K562 (cell line): Measurements from ENCODE around the gene CMIP. TPM values are rescaled to one million over a fixed set of nuclear protein-coding genes. Genes with fewer than 3 reads are reported as not detected.

Experiments
- BDP1 ChIP-seq: IDR thresholded peaks from 3 replicates; pipeline ENCODE4 v1.6.1; 2011; ENCODE audit not compliant: insufficient read length, insufficient read depth
- EGR1 ChIP-seq: fragments of 450-650 bp; conservative IDR thresholded peaks from 2 replicates; pipeline ENCODE4 v1.6.1; 2017; ENCODE audit warnings: mild to moderate bottlenecking
- ELK1 ChIP-seq: sonication (generic); formaldehyde crosslinking; IDR thresholded peaks from 2 replicates; pipeline ENCODE4 v1.8.1; 2022; ENCODE audit warnings: missing genetic modification reagents
- POLR2G ChIP-seq: fragments of 200-400 bp; formaldehyde crosslinking; IDR thresholded peaks from 2 replicates; pipeline ENCODE4 v1.6.1; 2017; ENCODE audit warnings: low read depth, mild to moderate bottlenecking, antibody characterized with exemption, low read length, moderate library complexity
- PRDM10 ChIP-seq: fragments of 450-650 bp; IDR thresholded peaks from 2 replicates; pipeline ENCODE4 v1.6.1; 2018; ENCODE audit not compliant: partially characterized antibody
- RBFOX2 ChIP-seq: fragments of 200-400 bp; formaldehyde crosslinking; IDR thresholded peaks from 2 replicates; pipeline ENCODE4 v1.6.1; 2017; ENCODE audit warnings: low read depth, mild to moderate bottlenecking, low read length, moderate library complexity
- TGIF2 ChIP-seq: sonication (generic); formaldehyde crosslinking; IDR thresholded peaks from 2 replicates; pipeline ENCODE4 v1.8.1; 2022; ENCODE audit warnings: mild to moderate bottlenecking, missing genetic modification reagents, moderate library complexity
- ZSCAN29 ChIP-seq: fragments of 450-650 bp; IDR thresholded peaks from 2 replicates; pipeline ENCODE4 v1.6.1; 2017
- polyA plus RNA-seq, 8 experiments: library from polyadenylated mRNA; depleted of rRNA in 4 of 8; stranded (reverse) in 5 of 8; unstranded in 3 of 8; fragments of >200 nt; fragmentation: Nextera tagmentation in 2 of 8; fragmentation: Illumina TruSeq in 1 of 8; extraction: Ambion mirVana in 2 of 8; extraction: Trizol in 1 of 8; gene quantifications; 2 replicates each; pipeline versions ENCODE4 v1.2.1 to v1.2.3, GENCODE V29; 2011 to 2014; ENCODE audit warnings: inconsistent platforms in 1 of 8, missing spikeins in 1 of 8
- total RNA-seq, 7 experiments: library from RNA; depleted of rRNA in 6 of 7; stranded (reverse); fragments of >200 nt in 6 of 7; fragmentation: Illumina TruSeq in 2 of 7; extraction: Trizol in 2 of 7; gene quantifications; 2 replicates each; pipeline versions ENCODE4 v1.2.1 to v1.2.3, GENCODE V29; 2011 to 2021; ENCODE audit warnings: low replicate concordance in 1 of 7
- TF ChIP-seq, protein P1 (sequence below): fragments of 200-800 bp; sonication (Bioruptor generic); IDR thresholded peaks from 2 replicates; pipeline ENCODE4 v1.6.1; 2017; ENCODE audit warnings: missing genetic modification characterization, missing compliant biosample characterization

Gene CMIP
- total and polyA plus RNA-seq, 9 of the 15 experiments (the other 6 are each of a cell fraction or from before 2014, with no cell fraction given), result 0.94 to 82.5 (median 10.3) TPM

DNA sequence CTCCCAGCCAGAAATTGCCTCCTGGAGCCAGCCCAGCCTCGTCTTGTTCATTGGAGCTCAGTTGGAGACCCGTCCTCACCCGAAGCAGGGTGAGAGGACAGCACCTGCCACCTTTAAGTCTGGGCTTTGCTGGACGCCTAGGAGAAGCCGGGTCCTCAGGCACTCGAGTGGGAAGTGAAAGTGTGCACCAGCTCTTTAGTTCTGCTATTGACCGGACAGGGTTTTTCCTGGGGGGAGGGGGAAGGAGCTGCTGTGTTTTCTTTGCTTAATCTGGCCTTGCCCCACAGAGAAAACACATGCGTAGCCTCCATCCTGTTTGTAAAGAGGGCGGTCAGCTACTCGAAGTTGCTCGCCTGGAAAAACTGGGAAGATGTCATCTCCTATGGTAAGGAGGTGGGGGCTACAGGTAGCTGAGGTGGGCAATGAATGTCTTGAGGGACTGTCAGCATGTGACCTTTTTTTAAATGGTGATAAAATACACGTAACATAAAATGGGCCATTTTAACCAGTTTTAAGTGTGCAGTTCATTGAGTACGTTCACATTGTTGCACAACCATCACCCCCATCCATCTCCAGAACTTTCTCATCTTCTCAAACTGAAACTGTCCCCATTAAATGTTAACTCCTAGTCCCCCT, 34.4 kb downstream of the CMIP start (continued):
- TF ChIP-seq, protein P1, sequence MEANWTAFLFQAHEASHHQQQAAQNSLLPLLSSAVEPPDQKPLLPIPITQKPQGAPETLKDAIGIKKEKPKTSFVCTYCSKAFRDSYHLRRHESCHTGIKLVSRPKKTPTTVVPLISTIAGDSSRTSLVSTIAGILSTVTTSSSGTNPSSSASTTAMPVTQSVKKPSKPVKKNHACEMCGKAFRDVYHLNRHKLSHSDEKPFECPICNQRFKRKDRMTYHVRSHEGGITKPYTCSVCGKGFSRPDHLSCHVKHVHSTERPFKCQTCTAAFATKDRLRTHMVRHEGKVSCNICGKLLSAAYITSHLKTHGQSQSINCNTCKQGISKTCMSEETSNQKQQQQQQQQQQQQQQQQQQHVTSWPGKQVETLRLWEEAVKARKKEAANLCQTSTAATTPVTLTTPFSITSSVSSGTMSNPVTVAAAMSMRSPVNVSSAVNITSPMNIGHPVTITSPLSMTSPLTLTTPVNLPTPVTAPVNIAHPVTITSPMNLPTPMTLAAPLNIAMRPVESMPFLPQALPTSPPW (CRISPR knock-in tag), result no peak
- peak; percentile 63 for TF ChIP-seq PRDM10
- 0 out of 2 replicates have a peak, but pooled peaks have one; percentile 12 for TF ChIP-seq POLR2G
- TF ChIP-seq EGR1, result no peak
- no peak for TF ChIP-seq ZSCAN29
- TF ChIP-seq RBFOX2, result no peak
- no peak for TF ChIP-seq BDP1
- TF ChIP-seq TGIF2 (CRISPR knock-in tag), result no peak
- no peak for TF ChIP-seq ELK1
